Right cardiac atrium (tissue), 5 donors: ENCODE data around the gene MTHFD2L. TPM values are rescaled to one million over a fixed set of nuclear protein-coding genes. Genes with fewer than 3 reads are reported as not detected.

ENCODE experiments used
- ATAC-seq, 2 donors: fragments of 200-7000 bp; cut with Tn5 transposase; one replicate each; pipeline versions ENCODE4 v1.8.0 to v1.9.1; 2020; ENCODE audit warnings: moderate library complexity in 2 of 2, mild to moderate bottlenecking in 1 of 2
- DNase-seq, 3 donors: peaks; one replicate each; pipeline ENCODE4 v3.0.0-alpha.2; 2020
- H3K27ac ChIP-seq: one replicate; pipeline ENCODE4 v1.5.1; 2013; ENCODE audit warnings: mild to moderate bottlenecking, low read length, control low read depth, moderate library complexity
- H3K27me3 ChIP-seq: one replicate; pipeline ENCODE4 v1.6.1; 2013; ENCODE audit not compliant: control insufficient read depth, insufficient read depth
- H3K4me1 ChIP-seq: one replicate; pipeline ENCODE4 v1.6.1; 2013; ENCODE audit warnings: low read length; ENCODE audit not compliant: control insufficient read depth, insufficient read depth
- H3K4me3 ChIP-seq: one replicate; pipeline ENCODE4 v1.5.1; 2013; ENCODE audit warnings: low read length, control low read depth
- H3K9me3 ChIP-seq: one replicate; pipeline ENCODE4 v1.6.1; 2013; ENCODE audit warnings: low read length; ENCODE audit not compliant: control insufficient read depth
- WGBS: extraction: QIAGEN DNeasy Blood & Tissue Kit; methylation state at CpG from one replicate; pipeline ENCODE4 v1.1.7; 2013; 5-methylcytosine and 5-hydroxymethylcytosine counted together
- intact Hi-C, 4 donors: fragments of 100-400 bp; cut with DNase I; formaldehyde crosslinking; loops; one replicate each; pipeline versions ENCODE4 v1.11.0 to v1.14.0; 2022 to 2023
- polyA plus RNA-seq: library from polyadenylated mRNA; stranded (reverse); fragments of 200-250 nt; gene quantifications from one replicate; pipeline ENCODE4 v1.2.3, GENCODE V29; 2013
- total RNA-seq, 4 donors: library from RNA; stranded (reverse); fragmentation: NEBNext Ultra II Directional; extraction: Animal tissue kit (Norgen Biotek cat#: 25700); gene quantifications; one replicate each; pipeline ENCODE4 v1.2.1, GENCODE V29; 2021
- donor health status: healthy with polysubstance abuse.
- donor health status: DM: no; HTN: yes; CAD: no.
- donor health status: DM: no; HTN: no; CAD: no.
- donor health status: DM: no; HTN: yes; CAD: no; lungs with severe emphysema.
- donor health status: DM: yes; HTN: yes; CAD: no.

MTHFD2L gene
- total and polyA plus RNA-seq, 5 donors: 8.7 to 14.2 (median 11.5) TPM

DNA sequence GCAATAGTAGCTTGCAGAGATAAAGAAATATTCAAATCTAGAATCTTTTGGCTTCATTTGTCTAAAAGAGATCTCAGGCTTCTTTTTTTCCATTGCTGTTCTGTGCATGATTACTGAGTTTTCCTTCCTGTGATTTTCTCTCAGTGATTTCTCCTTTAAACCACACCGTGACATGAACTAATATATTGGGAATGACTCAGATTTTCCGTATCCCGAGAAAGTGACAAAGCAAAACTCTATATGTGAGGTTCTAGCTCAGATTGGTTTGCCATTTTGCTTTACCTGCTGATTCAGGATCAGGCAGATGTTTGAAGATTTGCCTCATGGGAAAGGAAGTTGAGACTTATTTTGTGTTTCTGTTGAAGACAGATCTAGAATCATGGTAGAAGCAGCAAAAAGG, 59.4 kb downstream of the MTHFD2L start:
- intact Hi-C loops: no loop called here
- no peak overlapping the region for H3K27ac ChIP-seq
- no peak overlapping the region for H3K4me3 ChIP-seq
- H3K4me1 ChIP-seq: no peaks in the 10 kb centered on the region
- no peaks in the 10 kb centered on the region for H3K9me3 ChIP-seq
- ATAC-seq (no peak), DNase-seq (no peak)
- 73% methylated on average over 3 of the region's 3 CpGs for WGBS
- H3K27me3 ChIP-seq: no peaks in the 10 kb centered on the region

DNA sequence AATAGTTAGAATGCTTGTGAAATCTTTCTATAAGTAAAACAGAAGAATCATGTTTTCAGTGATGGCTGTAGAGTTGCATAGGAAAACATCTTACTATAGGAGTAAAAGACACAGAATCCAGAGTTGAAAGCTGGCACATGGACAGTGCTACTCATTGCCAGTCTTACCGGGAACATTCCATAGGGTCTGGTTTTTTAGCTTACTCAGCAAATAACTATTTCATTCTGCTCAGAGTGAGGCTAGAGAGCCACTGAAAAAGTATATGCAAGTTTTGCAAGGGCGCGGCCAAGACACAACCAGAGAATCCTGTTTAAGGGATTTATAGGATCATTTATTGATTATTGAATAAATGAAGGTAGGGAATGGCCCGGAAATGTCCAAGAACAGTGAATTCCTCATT, 60.3 kb downstream of the MTHFD2L start:
- Histone ChIP-seq H3K27ac (no peak overlapping the region), H3K4me3 (no peak overlapping the region), H3K4me1 (no peaks in the 10 kb centered on the region), H3K9me3 (no peaks in the 10 kb centered on the region), H3K27me3 (no peaks in the 10 kb centered on the region)
- intact Hi-C loops: no loop called here
- 86% methylated on average over 4 of the region's 4 CpGs for WGBS
- ATAC-seq (no peak), DNase-seq (no peak)

DNA sequence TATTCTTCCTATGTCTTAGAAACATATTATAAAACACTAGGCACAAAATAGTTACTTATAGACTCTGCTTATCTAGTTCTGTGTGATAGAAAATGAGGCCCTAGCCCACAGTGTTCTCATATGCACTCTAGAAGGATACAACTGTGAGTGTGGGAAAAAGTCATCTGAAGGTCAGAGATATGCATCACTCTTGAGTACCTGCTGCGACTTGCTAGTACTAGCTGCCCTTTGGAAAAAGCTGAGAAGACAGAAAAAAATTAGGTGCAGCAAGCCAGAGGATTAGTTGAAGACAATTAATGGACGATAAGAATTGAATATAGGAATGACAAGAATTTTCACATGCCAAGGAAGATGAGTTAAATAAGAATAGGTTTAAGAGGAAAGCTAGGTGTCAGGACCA, 61.3 kb downstream of the MTHFD2L start:
- H3K4me3 ChIP-seq: no peak overlapping the region
- no peak for ATAC-seq
- no peak for DNase-seq
- intact Hi-C loops: no loop called here
- H3K4me1 ChIP-seq: no peaks in the 10 kb centered on the region
- WGBS: 61% methylated on average over 2 of the region's 2 CpGs
- H3K9me3 ChIP-seq: no peaks in the 10 kb centered on the region
- no peaks in the 10 kb centered on the region for H3K27me3 ChIP-seq
- H3K27ac ChIP-seq: no peak overlapping the region

DNA sequence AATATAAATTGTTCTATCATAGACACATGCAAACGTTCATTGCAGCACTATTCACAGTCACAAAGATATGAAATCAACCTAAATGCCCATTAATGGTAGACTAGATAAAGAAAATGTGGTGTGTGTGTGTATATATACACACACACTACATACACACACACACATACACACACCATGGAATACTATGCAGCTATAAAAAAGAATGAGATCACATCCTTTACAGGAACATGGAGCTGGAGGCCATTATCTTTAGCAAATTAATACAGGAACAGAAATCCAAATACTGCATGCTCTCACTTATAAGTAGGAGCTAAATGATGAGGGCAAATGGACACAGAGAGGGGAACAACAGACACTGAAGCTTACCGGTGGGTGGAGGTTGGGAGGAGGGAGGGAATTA, 65.2 kb downstream of the MTHFD2L start:
- no peaks in the 10 kb centered on the region for H3K27me3 ChIP-seq
- no peak overlapping the region for H3K27ac ChIP-seq
- no peaks in the 10 kb centered on the region for H3K9me3 ChIP-seq
- no peaks in the 10 kb centered on the region for H3K4me1 ChIP-seq
- DNase-seq (no peak), ATAC-seq (no peak)
- no peak overlapping the region for H3K4me3 ChIP-seq
- intact Hi-C loops: no loop called here
- 95% methylated on average over 2 of the region's 2 CpGs for WGBS

DNA sequence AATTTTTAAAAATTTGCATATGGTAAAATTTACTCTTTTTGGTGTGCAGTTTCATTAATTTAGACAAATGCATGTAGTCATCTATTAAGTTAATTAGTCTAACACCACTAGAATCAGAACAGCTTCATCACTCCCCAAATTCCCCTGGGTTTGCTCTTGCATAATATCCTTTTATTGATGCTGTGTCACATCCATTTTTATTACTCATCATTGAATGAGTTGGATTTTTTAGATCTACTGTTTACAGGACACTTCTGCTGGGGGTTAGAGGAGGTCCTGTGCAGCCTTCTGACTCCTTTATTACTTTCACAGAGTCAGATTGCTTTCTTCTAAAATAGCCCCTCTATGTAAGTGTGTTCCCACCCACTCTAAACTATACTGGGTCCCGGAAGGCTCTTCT, 65.9 kb downstream of the MTHFD2L start:
- Histone ChIP-seq H3K9me3 (no peaks in the 10 kb centered on the region), H3K27ac (no peak overlapping the region), H3K27me3 (no peaks in the 10 kb centered on the region), H3K4me3 (no peak overlapping the region), H3K4me1 (no peaks in the 10 kb centered on the region)
- no peak for DNase-seq
- ATAC-seq: no peak
- WGBS: 91% methylated on average over 1 of the region's 1 CpG
- intact Hi-C loops: no loop called here

DNA sequence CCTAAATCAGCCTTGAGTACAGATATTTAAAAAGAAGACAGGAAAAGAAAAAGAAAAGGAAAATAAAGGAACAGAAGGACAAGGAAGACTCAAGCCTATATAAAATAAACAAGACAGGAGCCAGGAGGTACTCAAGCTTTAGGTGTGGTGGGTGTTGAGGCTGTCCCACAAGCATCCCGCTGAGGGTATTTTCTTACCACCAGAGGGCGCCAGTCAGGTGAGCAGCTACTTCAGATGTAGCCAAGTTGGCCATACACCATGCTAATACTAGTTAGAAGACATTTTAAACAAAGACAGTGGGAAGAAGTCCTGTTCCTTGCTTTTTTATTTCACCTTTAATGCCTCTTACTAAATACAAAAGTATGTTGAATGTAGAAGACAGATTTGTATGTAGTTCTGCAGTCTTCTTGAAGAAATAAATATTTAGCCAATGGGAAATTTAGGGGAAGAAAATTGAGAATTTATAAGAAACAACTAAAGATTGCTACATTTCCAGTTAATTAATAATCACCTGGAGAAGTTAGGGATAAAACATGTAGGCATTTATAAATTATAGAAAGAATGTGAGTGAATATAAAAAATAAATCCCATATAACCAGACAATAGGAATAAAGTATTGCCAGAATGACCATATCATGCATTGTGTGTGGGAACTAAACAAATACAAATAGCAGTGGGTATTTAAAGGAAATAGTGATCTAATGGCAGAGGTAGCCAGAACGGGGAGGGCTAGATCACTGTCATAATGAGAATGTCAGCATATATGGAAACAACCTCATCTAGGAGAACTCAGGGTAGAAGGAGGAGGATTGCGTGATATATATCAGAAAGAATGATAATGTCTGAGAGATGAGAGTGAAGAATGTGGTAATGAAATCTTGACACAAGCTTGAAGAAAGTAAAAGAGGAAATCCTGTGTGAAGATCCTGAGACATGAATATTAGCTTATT, 71.0 kb downstream of the MTHFD2L start:
- DNase-seq (peak; percentile 72 to 80 (median 73)), ATAC-seq (peak in 1 of 2 donors; percentile 74)
- Histone ChIP-seq H3K4me3 (no peak overlapping the region), H3K9me3 (no peaks in the 10 kb centered on the region), H3K27ac (no peak overlapping the region), H3K4me1 (no peaks in the 10 kb centered on the region), H3K27me3 (no peaks in the 10 kb centered on the region)
- 44% methylated on average over 4 of the region's 4 CpGs for WGBS
- intact Hi-C loops: loop anchor here in 1 of 4 donors (5.0 kb wide), 1 partner anchor 83 kb away; no protein-coding TSS in a partner anchor

DNA sequence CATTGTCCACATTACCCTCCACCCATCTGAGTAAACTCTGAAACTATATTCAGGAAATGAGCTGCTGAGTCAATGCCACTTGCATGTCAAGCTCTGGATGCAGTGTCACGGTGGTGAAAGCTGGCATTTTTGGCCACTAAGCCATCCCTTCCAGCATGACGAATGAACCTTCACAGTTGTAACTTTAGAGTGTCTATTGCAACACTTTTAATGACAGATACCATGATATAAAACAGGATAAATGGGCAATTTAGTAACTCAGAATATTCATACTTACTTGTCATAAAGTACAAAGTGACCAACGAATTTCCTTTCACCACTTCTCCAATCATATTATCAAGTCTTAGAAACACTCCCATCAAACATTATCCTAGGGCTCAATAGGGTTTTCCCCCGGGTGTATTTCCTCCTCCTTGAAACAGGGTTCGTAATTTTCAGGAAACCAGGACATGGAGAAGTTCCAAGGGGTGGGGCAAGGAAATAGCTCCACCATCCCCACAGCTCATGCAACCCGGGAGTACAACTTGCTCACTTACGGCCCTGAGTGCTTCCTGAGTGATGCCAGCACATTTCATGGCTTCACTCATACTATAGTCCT, 73.1 kb downstream of the MTHFD2L start:
- intact Hi-C loops: no loop called here
- H3K9me3 ChIP-seq: no peaks in the 10 kb centered on the region
- DNase-seq (peak in 2 of 3 donors; percentile 43 to 49), ATAC-seq (peak; percentile 88 to 93)
- 27% methylated on average over 7 of the region's 7 CpGs for WGBS
- H3K4me3 ChIP-seq: no peak overlapping the region
- H3K27me3 ChIP-seq: no peaks in the 10 kb centered on the region
- no peak overlapping the region for H3K27ac ChIP-seq
- H3K4me1 ChIP-seq: no peaks in the 10 kb centered on the region

DNA sequence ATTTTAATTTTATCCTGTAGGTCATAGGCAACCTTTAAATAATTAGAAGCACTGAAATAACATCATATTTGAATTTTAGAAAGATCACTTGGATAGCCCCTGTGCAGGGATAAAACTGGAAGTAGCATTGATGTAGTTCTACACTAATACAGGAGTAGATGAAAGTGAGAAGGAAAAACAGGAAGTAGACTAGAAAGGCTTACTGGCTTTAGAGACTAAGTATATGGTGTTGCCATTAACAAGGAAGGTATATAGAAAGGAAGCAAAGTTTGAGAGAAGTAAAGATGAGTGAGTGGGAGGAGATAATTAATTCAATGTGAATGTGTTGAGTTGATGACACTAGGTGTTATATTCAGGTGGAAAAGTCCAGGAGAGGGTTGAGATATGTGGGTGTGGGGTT, 77.2 kb downstream of the MTHFD2L start:
- DNase-seq: no peak
- Histone ChIP-seq H3K4me1 (no peaks in the 10 kb centered on the region), H3K9me3 (no peaks in the 10 kb centered on the region), H3K4me3 (no peak overlapping the region), H3K27me3 (no peaks in the 10 kb centered on the region), H3K27ac (no peak overlapping the region)
- intact Hi-C loops: no loop called here
- no peak for ATAC-seq

DNA sequence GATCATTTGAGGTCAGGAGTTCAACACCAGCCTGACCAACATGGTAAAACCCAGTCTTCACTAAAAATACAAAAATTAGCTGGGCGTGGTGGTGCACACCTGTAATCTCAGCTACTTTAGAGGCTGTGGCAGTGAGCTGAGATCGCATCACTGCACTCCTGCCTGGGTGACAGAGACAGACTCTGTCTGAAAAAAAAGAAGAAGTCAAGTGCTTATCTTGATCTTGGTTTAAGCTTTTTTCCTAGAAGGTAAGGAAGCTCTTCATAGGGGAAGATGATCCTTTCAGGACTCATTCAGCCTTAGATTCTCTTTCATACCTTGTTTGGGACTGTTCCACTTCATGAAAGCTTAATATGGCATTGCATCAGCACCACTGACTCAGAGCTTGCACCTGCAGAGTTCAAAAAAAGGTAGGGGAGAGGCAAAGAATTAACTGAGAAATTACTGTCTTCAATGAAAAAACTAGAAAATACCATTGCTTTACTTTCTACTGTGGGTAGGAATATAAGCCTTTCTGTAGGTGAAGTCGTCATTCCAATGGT, 79.6 kb downstream of the MTHFD2L start:
- Histone ChIP-seq H3K4me1 (no peaks in the 10 kb centered on the region), H3K4me3 (no peak overlapping the region), H3K27me3 (no peaks in the 10 kb centered on the region), H3K9me3 (no peaks in the 10 kb centered on the region), H3K27ac (no peak overlapping the region)
- WGBS: 81% methylated on average over 3 of the region's 3 CpGs
- intact Hi-C loops: no loop called here
- DNase-seq (no peak), ATAC-seq (no peak)

DNA sequence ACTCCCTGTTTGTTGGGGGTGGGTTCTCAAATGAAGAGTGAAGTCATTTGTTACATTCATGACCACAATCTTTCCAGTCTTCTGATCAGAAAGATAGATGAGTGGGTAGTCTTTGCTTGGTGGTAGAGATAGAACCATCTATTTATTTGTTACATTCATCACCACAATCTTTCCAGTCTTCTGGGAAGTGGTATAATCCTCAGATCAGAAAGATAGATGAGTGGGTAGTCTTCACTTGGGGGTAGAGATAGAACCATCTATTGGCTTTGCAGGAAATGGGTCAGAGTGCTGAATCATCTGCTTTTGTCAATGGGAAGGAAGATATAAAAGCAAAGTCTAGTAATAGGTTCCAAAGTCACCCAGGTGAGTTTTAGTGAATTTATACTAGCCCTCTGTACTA, 86.1 kb downstream of the MTHFD2L start:
- H3K4me1 ChIP-seq: no peaks in the 10 kb centered on the region
- H3K27ac ChIP-seq: no peak overlapping the region
- DNase-seq: no peak
- ATAC-seq: no peak
- no peaks in the 10 kb centered on the region for H3K27me3 ChIP-seq
- intact Hi-C loops: no loop called here
- H3K4me3 ChIP-seq: no peak overlapping the region
- no peaks in the 10 kb centered on the region for H3K9me3 ChIP-seq

DNA sequence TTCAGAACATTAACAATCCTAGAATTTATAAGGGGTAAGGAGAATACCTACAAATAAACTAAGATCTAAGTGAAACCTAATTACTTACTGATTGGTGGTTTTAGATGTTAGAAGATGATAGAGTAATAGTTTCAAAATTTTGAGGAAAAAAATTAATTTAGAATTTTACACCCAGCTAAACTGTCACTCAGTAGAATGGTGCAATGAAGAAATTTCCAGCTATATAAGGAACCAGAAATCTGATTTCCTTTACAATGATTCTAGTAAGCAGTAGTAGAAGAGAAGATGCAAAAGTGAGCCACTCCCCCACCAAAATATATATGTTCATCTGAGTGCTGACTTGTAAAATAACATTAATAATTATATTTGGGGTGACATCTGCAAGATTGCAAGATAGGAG, 95.0 kb downstream of the MTHFD2L start:
- DNase-seq (no peak), ATAC-seq (no peak)
- Histone ChIP-seq H3K27ac (no peak overlapping the region), H3K27me3 (no peaks in the 10 kb centered on the region), H3K4me1 (no peaks in the 10 kb centered on the region), H3K4me3 (no peak overlapping the region), H3K9me3 (peaks cover 3% of the 10 kb centered on the region)
- intact Hi-C loops: no loop called here
